ENCODE results near the gene ING4.

Gene ING4

DNA sequence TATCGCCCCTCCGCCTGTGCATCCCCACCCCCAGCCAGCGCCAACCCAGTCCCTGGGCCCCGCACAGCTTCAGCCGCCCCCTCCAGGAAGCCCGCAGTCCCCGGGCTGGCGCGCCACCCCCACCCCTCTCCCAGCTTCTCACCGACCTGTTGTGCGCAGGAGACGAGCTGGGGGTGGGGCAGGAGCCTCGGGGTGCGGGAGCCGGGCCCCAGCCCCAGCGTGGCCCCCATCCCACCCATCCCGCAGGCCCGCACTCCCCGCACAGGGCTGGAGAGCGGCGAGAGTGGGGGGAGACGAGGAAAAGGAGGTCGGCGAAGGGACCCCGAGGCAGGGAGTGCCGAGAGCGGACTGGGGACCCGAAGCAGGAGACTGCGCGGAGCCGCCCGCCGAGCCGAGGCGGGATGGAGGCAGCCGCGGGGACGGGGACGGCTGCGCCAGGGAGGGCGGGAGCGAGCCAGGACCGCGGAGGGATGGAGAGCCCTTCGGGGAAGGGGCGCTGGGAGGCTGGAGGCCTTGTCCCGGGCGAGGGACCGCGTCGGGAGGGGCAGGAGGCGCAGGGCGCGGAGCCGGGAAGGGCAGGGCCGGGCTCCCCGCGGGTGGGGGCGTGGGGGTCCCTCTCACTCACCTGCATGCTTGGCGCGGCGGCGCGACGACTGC lies 37.2 kb upstream of the ING4 start:
- Mint-ChIP-seq H3K9me3 (no peaks in the 10 kb centered on the region), H3K27ac (peak overlapping the region; percentile 18 to 50 (median 44)), H3K36me3 (ENCODE audit: low read depth) (no peaks in the 10 kb centered on the region), H3K4me1 (peaks cover 8% of the 10 kb centered on the region), H3K4me3 (peak overlapping the region; percentile 85 to 90 (median 85)), H3K27me3 (ENCODE audit: low read depth) (peaks cover 51% of the 10 kb centered on the region)
- TF ChIP-seq, protein P1, sequence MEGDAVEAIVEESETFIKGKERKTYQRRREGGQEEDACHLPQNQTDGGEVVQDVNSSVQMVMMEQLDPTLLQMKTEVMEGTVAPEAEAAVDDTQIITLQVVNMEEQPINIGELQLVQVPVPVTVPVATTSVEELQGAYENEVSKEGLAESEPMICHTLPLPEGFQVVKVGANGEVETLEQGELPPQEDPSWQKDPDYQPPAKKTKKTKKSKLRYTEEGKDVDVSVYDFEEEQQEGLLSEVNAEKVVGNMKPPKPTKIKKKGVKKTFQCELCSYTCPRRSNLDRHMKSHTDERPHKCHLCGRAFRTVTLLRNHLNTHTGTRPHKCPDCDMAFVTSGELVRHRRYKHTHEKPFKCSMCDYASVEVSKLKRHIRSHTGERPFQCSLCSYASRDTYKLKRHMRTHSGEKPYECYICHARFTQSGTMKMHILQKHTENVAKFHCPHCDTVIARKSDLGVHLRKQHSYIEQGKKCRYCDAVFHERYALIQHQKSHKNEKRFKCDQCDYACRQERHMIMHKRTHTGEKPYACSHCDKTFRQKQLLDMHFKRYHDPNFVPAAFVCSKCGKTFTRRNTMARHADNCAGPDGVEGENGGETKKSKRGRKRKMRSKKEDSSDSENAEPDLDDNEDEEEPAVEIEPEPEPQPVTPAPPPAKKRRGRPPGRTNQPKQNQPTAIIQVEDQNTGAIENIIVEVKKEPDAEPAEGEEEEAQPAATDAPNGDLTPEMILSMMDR (IDR thresholded peaks at IDR 0.05; ENCODE audit: unreplicated experiment in 3 of 3) = no peak

DNA sequence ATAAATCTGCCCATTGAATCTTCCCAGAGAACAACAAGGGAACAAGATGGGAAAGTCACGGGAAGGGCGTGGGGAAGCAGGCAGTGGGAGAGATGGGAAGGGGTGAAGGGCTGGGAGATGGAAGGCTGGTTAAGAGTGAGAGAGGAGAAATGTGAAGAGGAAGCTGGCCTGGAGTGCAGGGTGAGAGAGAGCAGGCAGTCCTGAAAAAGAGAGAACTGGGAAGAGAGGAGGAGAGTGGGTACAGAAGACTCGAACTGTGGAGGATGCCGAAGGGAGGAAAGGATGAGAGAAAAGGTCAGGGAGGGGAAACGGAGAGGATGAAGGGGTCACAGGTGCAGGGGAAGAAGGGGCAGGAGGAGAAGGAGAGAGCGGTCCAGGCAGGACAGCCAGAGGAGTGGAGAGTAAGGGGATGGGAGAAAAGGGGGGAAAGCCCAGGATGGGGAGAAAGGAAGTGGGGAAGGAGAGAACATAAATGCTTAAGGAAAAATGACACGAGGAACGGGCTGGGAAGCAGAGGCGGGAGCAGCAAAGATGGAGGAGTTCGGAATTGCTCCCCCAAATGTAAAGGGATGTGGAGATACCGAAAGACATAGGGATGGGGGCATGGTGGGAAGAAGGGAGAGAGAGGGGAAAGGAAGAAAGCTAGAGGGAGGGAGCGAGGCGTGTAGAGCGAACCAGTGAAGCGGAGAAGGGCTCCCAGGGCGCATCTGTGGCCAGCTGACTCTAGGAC lies 36.5 kb upstream of the ING4 start:
- H3K4me3 Mint-ChIP-seq = peak overlapping the region; percentile 85 to 90 (median 85)
- peaks cover 8% of the 10 kb centered on the region for H3K4me1 Mint-ChIP-seq
- peaks cover 50% of the 10 kb centered on the region for H3K27me3 Mint-ChIP-seq (ENCODE audit: low read depth)
- H3K36me3 Mint-ChIP-seq (ENCODE audit: low read depth) = peaks cover 2% of the 10 kb centered on the region
- no peaks in the 10 kb centered on the region for H3K9me3 Mint-ChIP-seq
- TF ChIP-seq, protein P1 (IDR thresholded peaks at IDR 0.05; ENCODE audit: unreplicated experiment in 3 of 3) = no peak
- peak overlapping the region; percentile 18 to 50 (median 44) for H3K27ac Mint-ChIP-seq

DNA sequence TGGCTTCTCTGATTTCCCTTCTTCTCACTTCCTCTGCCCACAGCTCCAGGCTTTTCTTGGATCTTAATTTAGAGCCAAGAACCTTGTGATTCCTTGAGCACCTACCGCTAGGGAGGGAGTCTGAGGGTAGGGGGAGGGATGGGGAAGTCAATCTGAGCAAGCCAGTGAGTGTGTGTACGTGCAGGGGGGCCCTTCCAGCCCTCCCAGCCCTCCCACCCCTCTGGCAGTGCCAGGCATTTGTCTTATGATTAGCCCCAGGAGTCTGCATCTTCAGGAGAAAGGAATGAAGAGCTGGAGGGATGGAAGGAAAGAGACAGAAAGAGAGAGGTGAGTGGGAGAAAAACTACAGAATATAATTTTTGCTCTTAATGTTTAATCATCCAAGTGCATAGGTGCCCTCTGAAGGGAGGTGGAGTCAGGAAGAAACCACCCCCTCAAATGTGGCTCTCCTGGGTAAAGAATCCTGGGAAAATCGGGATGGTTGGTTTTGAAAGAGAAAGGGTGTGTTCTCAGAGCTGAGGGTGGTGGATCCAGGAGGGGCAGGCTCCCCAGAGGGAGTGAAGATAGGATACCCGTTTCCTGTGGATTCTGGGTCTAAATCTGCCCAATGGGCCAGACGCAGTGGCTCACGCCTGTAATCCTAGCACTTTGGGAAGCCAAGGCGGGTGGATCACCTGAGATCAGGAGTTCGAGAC lies 35.6 kb upstream of the ING4 start:
- H3K36me3 Mint-ChIP-seq (ENCODE audit: low read depth) = peaks cover 4% of the 10 kb centered on the region
- TF ChIP-seq, protein P1 (IDR thresholded peaks at IDR 0.05; ENCODE audit: unreplicated experiment in 3 of 3) = no peak
- H3K27ac Mint-ChIP-seq = peak overlapping the region in 1 of 3 experiments; percentile 38
- peak overlapping the region; percentile 85 to 90 (median 85) for H3K4me3 Mint-ChIP-seq
- H3K4me1 Mint-ChIP-seq = peaks cover 9% of the 10 kb centered on the region
- H3K27me3 Mint-ChIP-seq (ENCODE audit: low read depth) = peaks cover 47% of the 10 kb centered on the region
- no peaks in the 10 kb centered on the region for H3K9me3 Mint-ChIP-seq

DNA sequence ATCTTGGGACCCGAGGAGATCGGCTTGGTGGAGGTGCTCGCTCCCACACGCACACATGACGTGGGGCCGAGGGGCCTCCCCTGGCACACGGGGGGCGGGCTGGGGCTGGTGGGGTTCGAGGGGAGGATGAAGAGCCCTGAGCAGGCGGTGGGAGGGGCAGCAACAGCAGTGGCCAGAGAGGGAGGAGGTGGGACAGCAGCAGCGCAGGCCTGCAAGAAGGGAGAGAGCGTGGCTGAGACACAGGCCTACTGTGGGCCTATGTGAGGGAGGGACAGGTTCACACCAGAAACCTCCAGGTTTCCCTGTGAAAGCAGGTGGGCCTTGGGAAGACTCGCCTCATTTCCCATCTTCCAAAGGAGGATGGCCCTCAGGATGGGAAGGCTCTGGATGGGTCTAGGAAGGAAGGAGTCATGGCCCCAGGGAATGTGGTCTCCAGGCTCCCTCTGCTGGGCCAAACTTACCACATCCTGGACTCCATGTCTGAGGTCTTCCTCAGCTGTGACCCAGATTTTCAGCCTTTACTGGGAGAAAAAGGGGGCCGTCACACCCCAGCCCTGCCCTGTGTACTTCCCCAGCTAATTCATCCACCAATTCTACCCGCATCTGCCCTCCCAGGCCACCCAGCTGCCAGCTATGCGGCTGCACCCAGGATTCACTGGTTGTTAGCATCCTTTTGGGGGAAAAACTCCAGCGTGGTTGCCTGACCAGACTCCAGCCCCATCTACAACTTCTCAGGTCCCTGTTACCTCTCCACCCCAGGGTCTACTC lies 34.8 kb upstream of the ING4 start:
- H3K27me3 Mint-ChIP-seq (ENCODE audit: low read depth) = peaks cover 40% of the 10 kb centered on the region
- TF ChIP-seq, protein P1 (IDR thresholded peaks at IDR 0.05; ENCODE audit: unreplicated experiment in 3 of 3) = peak; percentile 29 to 50 (median 48)
- H3K36me3 Mint-ChIP-seq (ENCODE audit: low read depth) = peaks cover 4% of the 10 kb centered on the region
- H3K9me3 Mint-ChIP-seq = no peaks in the 10 kb centered on the region
- H3K4me1 Mint-ChIP-seq = peaks cover 14% of the 10 kb centered on the region
- H3K4me3 Mint-ChIP-seq = peak overlapping the region; percentile 77 to 85 (median 77)
- peak overlapping the region in 1 of 3 experiments; percentile 38 for H3K27ac Mint-ChIP-seq

DNA sequence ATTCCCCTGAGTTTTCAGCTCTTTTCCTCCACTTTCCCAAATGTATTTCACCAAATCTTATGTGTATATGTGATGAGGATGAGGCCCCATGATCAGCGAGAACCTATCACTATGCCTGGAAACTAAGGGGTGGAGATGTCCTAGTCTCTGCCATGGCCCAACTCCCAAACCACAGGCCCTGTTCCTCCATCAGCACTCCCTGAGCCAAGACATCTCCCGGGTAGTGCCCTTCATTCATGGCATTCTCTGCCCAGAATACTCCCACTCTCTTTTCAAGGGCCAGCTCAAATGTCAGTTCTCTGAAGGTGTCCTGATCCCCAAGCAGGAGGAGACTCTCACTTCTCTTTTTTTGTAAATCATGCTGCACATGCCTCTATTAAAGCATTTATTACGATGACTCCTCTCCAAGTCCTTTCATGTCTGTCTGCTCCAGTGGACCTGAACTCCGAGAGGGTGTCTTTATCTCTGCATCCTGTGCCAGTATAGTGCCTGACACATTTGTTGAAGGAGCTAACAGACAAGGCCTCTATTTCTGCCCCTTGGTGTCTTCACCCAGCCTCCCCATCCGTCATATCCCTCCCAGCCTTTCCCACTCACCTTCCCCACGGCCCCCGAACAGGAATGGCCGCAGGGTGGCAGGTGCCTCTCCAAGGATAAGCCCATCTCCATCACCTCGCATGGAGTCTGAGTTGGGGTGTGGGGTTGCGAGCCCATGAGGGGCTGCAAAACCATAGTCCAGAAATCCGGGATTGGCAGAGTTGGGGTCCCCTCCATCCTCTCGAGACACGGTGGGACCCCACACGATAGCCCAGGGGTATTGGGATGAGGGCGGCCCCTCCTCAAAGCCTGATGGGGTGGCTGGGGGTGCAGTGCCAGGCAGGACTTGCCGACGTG lies 34.0 kb upstream of the ING4 start:
- no peak overlapping the region for H3K27ac Mint-ChIP-seq

More for the DNA sequence above, 34.0 kb upstream of the ING4 start:
- TF ChIP-seq, protein P1 (IDR thresholded peaks at IDR 0.05; ENCODE audit: unreplicated experiment in 3 of 3) = no peak
- no peaks in the 10 kb centered on the region for H3K9me3 Mint-ChIP-seq
- H3K36me3 Mint-ChIP-seq (ENCODE audit: low read depth) = peaks cover 4% of the 10 kb centered on the region
- H3K27me3 Mint-ChIP-seq (ENCODE audit: low read depth) = peaks cover 33% of the 10 kb centered on the region
- H3K4me1 Mint-ChIP-seq = peaks cover 18% of the 10 kb centered on the region
- peak overlapping the region in 2 of 3 experiments; percentile 5 to 16 for H3K4me3 Mint-ChIP-seq

Measured in nephron (organoid).